ENCODE measurements around the gene OR51B5.
"Not testable (repeated sequence)": the region's sequence is repeated elsewhere in the genome, so short reads cannot be mapped to it uniquely, and the experiment has no call there.

The OR51B5 gene

GRCh38 chr11:5336331-5336730 lies 7.0 kb downstream of the OR51B5 start:
- DNase-seq: no peak

GRCh38 chr11:5335170-5335569 lies 8.2 kb downstream of the OR51B5 start:
- DNase-seq: no peak

DNA sequence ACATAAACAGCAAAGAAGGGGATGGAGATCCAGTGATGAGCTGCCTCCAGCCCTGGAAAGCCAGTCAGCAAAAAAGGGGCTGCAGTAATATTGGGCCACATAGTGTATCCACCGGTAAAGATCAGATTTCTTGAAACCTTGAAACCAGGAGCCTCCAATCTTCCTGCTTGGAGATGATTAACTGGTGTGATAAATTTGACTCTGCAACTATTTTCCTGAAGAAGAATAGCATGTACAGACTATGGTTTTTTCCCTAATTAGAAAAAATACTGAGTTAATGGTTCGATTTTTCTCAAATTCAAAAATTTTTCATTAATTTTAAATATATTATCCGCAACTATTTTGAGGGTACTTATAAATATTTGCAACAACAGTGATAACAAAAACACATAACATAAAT lies 19.1 kb downstream of the OR51B5 start, which contains the start of gene OR51B2:
TSS of gene OR51B2 (minus strand) at position 101 of the 400 bp plus-strand sequence. CDS start at position 101, 0 bp downstream.
- no peak for DNase-seq

- DNase-seq: no peak
Measured at GRCh38 chr11:5317292-5317691, 26.0 kb downstream of the OR51B5 start.

- DNase-seq: not testable (repeated sequence)
Measured at GRCh38 chr11:5313326-5314023, 29.8 kb downstream of the OR51B5 start.

DNA sequence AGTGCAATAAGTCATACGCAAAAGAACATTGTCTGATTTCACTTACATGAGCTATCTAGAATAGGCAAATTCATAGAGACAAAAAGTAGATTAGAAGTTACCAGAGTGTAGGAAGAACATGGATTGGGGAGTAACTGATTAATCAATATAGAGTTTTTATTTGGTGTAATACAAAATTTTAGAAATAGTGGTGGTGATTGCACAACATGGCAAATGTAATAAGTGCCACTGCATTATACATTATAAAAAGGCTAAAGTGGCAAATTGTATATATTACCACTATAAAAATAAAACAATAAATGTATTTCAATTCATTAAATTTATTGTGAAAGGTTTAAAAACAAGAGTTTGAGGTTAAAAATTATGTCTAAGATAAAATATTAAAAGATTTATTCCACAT lies 32.9 kb downstream of the OR51B5 start:
- DNase-seq: no peak

- DNase-seq: no peak
Measured at GRCh38 chr11:5307256-5308019, 35.9 kb downstream of the OR51B5 start.

DNA sequence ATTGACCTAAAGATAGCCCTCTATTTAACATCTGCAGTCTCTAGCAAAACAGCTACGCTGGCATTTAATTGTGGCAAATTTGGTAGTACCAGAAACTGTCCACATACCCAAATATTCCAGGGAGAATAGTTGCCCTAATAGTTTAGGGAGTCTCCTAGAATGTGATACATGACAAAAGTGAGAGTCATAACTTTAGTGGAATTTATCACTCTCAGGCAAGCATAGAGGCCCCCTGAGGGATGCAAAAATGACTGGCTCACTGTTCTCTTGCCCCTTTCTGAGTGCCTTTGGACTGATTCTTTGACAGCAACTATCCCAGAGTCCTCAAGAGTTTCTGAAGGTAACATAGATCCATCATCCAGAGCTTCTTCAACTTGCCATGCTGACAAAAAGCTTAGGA lies 39.3 kb downstream of the OR51B5 start:
- DNase-seq: no peak

- DNase-seq: no peak
Measured at GRCh38 chr11:5303626-5304025, 39.7 kb downstream of the OR51B5 start.

- no peak for DNase-seq
Measured at GRCh38 chr11:5301846-5302245, 41.5 kb downstream of the OR51B5 start, which contains the start of gene OR51B4. OR51B4 (minus strand) TSS chr11:5301946; CDS start chr11:5301946, 0 bp downstream.

DNA sequence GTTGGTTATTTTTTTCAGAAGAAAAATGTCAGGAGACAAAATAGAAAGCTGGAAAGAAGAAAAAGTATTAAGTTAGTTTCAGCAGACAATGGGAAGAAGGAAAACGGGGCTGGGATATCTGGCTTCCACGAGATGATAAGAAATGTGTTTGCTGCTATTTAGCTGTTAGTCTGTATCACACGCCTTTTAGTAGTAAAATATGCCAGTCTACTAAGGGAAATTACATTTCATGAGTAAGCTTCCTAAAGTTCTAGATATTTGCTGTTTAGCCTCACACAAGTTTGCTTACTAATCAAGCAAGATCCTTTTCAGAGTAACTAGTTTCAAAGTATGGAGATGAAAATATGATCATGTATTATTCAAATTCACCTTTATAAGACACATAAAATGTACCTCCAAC lies 43.1 kb downstream of the OR51B5 start:
- DNase-seq: no peak

- DNase-seq: no peak
Measured at GRCh38 chr11:5298451-5298850, 44.9 kb downstream of the OR51B5 start.

DNA sequence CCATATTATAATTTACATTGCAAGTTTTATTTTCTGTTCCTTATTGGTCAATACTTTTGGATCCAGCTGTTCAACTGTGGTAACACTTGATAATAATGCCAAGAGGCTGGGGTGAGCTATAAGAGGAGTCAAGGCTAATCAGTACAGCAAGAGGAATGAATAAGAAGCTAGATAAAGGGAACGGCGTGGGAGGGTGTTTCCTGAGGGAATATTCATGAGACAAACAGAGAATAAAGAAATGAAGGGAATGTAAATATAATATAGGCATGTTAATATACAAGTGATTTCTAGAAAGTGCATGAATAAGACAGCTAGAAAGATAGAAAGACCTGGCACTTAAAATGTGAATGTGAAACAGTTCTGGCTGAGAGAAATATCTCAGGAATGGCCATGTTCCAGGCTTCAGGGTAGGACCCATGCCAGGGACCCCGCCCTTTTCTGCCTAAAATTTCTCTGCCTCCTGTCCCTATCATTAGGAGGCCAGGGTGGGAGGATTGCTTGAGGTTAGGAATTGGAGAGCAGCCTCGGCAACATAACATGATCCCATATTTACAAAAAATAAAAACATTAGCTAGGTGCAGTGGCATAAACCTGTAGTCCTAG lies 45.5 kb downstream of the OR51B5 start:
- no peak for DNase-seq

DNA sequence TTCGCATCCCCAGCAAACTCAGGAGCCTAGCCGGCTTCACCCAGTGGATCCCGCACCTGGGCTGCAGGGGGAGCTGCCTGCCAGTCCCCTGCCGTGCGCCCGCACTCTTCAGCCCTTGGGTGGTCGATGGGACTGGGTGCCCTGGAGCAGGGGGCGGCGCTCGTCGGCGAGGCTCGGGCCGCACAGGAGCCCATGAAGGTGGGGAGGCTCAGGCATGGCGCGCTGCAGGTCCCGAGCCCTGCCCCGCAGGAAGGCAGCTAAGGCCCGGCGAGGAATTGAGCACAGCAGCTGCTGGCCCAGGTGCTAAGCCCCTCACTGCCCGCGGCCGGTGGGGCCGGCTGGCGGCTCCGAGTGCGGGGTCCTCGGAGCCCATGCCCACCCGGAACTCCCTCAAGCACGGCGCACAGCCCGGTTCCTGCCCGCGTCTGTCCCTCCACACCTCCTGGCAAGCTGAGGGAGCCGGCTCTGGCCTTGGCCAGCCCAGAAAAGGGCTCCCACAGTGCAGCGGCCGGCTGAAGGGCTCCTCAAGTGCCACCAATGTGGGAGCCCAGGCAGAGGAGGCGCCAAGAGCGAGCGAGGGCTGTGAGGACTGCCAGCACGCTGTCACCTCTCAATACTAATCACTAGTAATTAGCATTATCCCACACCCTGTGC lies 48.9 kb downstream of the OR51B5 start:
- not testable (repeated sequence) for DNase-seq

- DNase-seq: no peak
Measured at GRCh38 chr11:5293028-5293427, 50.3 kb downstream of the OR51B5 start.

Data from anterior cingulate cortex (tissue), 58 donors.